CD4-positive, alpha-beta T cell treated with Interleukin-17A for 4 hours (primary cell): ENCODE measurements around the gene CCDC141.
"Not testable (repeated sequence)": the region's sequence is repeated elsewhere in the genome, so short reads cannot be mapped to it uniquely, and the experiment has no call there.

ENCODE experiments used
- DNase-seq: peaks from one replicate; pipeline ENCODE4 v3.0.0-alpha.2; 2020; ENCODE audit warnings: mixed read lengths

CCDC141 gene

GRCh38 chr2:179049546-179050311 is at the start of gene CCDC141:
Gene CCDC141 (minus strand): TSS chr2:179050137. CDS start chr2:179049941, 196 bp downstream.
- DNase-seq = peak; percentile 47

GRCh38 chr2:179098080-179098689 is 48.2 kb upstream of the CCDC141 start:
- no peak for DNase-seq

GRCh38 chr2:179097131-179097530 is 47.2 kb upstream of the CCDC141 start:
- no peak for DNase-seq

- DNase-seq = peak; percentile 33
Observed at GRCh38 chr2:179096090-179096489, 46.2 kb upstream of the CCDC141 start.

GRCh38 chr2:179092912-179093311 is 43.0 kb upstream of the CCDC141 start:
- DNase-seq = not testable (repeated sequence)

GRCh38 chr2:179082697-179083096 is 32.8 kb upstream of the CCDC141 start:
- no peak for DNase-seq

- no peak for DNase-seq
Observed at GRCh38 chr2:179081954-179082353, 32.0 kb upstream of the CCDC141 start.

- DNase-seq = no peak
Observed at GRCh38 chr2:179072527-179072926, 22.6 kb upstream of the CCDC141 start.

- no peak for DNase-seq
Observed at GRCh38 chr2:179071810-179072355, 21.9 kb upstream of the CCDC141 start.

GRCh38 chr2:179070895-179071294 is 21.0 kb upstream of the CCDC141 start:
- DNase-seq = no peak

GRCh38 chr2:179069685-179070084 is 19.7 kb upstream of the CCDC141 start:
- no peak for DNase-seq

- no peak for DNase-seq
Observed at GRCh38 chr2:179068991-179069643, 19.2 kb upstream of the CCDC141 start.

- no peak for DNase-seq
Observed at GRCh38 chr2:179059026-179059700, 9.2 kb upstream of the CCDC141 start.

GRCh38 chr2:179057737-179058136 is 7.8 kb upstream of the CCDC141 start:
- DNase-seq = no peak

GRCh38 chr2:179053568-179053967 is 3.6 kb upstream of the CCDC141 start:
- DNase-seq = not testable (repeated sequence)

- DNase-seq = no peak
Observed at GRCh38 chr2:179051250-179051649, 1.3 kb upstream of the CCDC141 start.

GRCh38 chr2:179050755-179051154 is 818 bp upstream of the CCDC141 start:
- DNase-seq = no peak

GRCh38 chr2:179049203-179049545 is 763 bp downstream of the CCDC141 start:
- DNase-seq = peak; percentile 31

- DNase-seq = no peak
Observed at GRCh38 chr2:179048099-179048498, 1.8 kb downstream of the CCDC141 start.

- not testable (repeated sequence) for DNase-seq
Observed at GRCh38 chr2:179045602-179046001, 4.3 kb downstream of the CCDC141 start.

GRCh38 chr2:179044500-179044899 is 5.4 kb downstream of the CCDC141 start:
- no peak for DNase-seq

- DNase-seq = no peak
Observed at GRCh38 chr2:179037807-179038206, 12.1 kb downstream of the CCDC141 start.

- no peak for DNase-seq
Observed at GRCh38 chr2:179036353-179036905, 13.5 kb downstream of the CCDC141 start.
